Adrenal gland (tissue), 12 donors: ENCODE measurements around the gene ZDHHC14. TPM values are rescaled to one million over a fixed set of nuclear protein-coding genes. Genes with fewer than 3 reads are reported as not detected.
"Not testable (repeated sequence)": the region's sequence is repeated elsewhere in the genome, so short reads cannot be mapped to it uniquely, and the experiment has no call there.

ENCODE experiments used
- DNase-seq, 7 donors: peaks; one replicate each; pipeline ENCODE4 v3.0.0-alpha.2; 2019 to 2020
- H3K27ac ChIP-seq, 5 donors: fragments of 200-600 bp; sonication (generic) in 4 of 5; 1 replicate in 3 of 5; 2 replicates in 2 of 5; pipeline versions ENCODE4 v1.5.1 to v1.8.0; 2016 to 2020; ENCODE audit warnings: mild to moderate bottlenecking in 1 of 5
- H3K27me3 ChIP-seq: fragments of 200-600 bp; 2 replicates; pipeline ENCODE4 v1.8.0; 2021
- H3K36me3 ChIP-seq, 2 donors: fragments of 200-600 bp; replicated peaks in 1 of 2; 1 replicate in 1 of 2; 2 replicates in 1 of 2; pipeline versions ENCODE4 v1.5.1 to v1.8.0; 2018 to 2022
- H3K4me1 ChIP-seq, 2 donors: fragments of 200-600 bp; replicated peaks in 1 of 2; 1 replicate in 1 of 2; 2 replicates in 1 of 2; pipeline versions ENCODE4 v1.5.1 to v1.8.0; 2018 to 2021
- H3K4me3 ChIP-seq, 4 donors: fragments of 200-600 bp; sonication (generic) in 3 of 4; one replicate each; pipeline ENCODE4 v1.5.1; 2016 to 2018
- H3K9me3 ChIP-seq, 3 donors: fragments of 200-600 bp; sonication (generic) in 1 of 3; replicated peaks in 1 of 3; 1 replicate in 2 of 3; 2 replicates in 1 of 3; pipeline versions ENCODE4 v1.5.1 to v1.8.0; 2016 to 2021
- POLR2A ChIP-seq, 2 donors: fragments of 450-650 bp; IDR thresholded peaks; one replicate each; pipeline ENCODE4 v1.6.1; 2017; ENCODE audit warnings: antibody characterized with exemption in 2 of 2, mild to moderate bottlenecking in 2 of 2, moderate library complexity in 1 of 2
- WGBS, 4 donors: extraction: QIAGEN DNeasy Blood & Tissue Kit in 2 of 4; methylation state at CpG; one replicate each; pipeline versions ENCODE4 v1.1.5 to v1.1.7; 2013 to 2017; 5-methylcytosine and 5-hydroxymethylcytosine counted together
- intact Hi-C, 2 donors: fragments of 100-400 bp; cut with DNase I; formaldehyde crosslinking; loops; one replicate each; pipeline versions ENCODE4 v1.14.1 to v1.15.0; 2022 to 2023
- polyA plus RNA-seq, 3 donors: library from polyadenylated mRNA; stranded (reverse); fragments of 200-250 nt in 2 of 3; fragments of 350-450 nt in 1 of 3; fragmentation: Illumina TruSeq in 1 of 3; extraction: RNeasy Lipid Tissue Mini Kit (QIAGEN cat#74804) in 1 of 3; gene quantifications; one replicate each; pipeline ENCODE4 v1.2.3, GENCODE V29; 2013 to 2014
- total RNA-seq, 9 donors: library from RNA; depleted of rRNA in 4 of 9; stranded (reverse); fragments of >200 nt in 4 of 9; fragments of 120-200 nt in 1 of 9; fragmentation: NEBNext Ultra II Directional in 1 of 9; extraction: Animal tissue kit (Norgen Biotek cat#: 25700) in 1 of 9; gene quantifications; one replicate each; pipeline versions ENCODE4 v1.1.0 to v1.2.4, GENCODE V29; 2013 to 2023
- TF ChIP-seq, protein P1 (sequence below), 6 experiments: fragments of 450-650 bp in 4 of 6; fragments of 200-600 bp in 2 of 6; sonication (generic) in 1 of 6; IDR thresholded peaks; 1 replicate in 5 of 6; 2 replicates in 1 of 6; pipeline versions ENCODE4 v1.5.1 to v1.8.0; 2016 to 2021; ENCODE audit warnings: antibody characterized with exemption in 6 of 6, mild to moderate bottlenecking in 2 of 6, moderate library complexity in 1 of 6
- donor health status: healthy with polysubstance abuse.
- donor health status: Bipolar disorder and iron deficiency.
- donor health status: DM: yes; HTN: yes; CAD: no.
- donor health status: DM: no; HTN: no; CAD: no.
- donor health status: DM: no; HTN: no; CAD: no.
- donor health status: DM: yes; HTN: yes; CAD: no.

ZDHHC14 gene
- total and polyA plus RNA-seq, 12 donors, result 3.8 to 14.3 (median 8.8) TPM

DNA sequence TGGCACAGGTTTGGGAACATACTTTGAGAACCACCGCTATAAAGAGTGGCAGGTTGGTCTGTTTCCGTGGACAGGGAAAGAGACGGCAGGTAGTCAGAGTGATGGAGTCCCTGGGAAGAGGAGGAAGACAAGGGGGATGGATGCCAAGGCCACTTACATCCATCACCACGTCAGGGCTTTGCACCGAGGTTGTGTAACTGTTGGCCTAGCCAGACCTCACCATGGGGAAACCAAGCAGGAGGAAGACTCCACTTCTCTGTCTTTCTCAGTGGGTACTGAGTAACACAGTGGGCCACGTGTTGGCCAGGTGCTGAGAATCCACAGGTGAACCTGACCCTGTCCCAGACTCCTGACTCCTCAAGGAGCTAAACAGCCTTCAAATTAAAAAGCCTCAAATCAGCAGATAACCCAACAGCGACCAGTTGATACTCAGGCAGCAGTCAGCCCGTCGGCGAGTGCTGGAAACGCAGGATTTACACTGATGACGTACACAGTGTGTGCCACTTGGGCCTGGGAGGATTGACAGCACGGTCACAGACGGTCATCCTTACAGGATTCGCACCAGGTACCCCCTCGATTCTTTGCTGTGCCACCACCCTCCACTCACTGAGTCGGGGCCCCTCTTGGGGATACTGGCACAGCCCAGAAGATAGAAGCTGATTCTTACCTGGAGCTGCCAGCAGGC, 307.4 kb downstream of the ZDHHC14 start:
- Histone ChIP-seq H3K27me3 (no peaks in the 10 kb centered on the region), H3K27ac (no peak overlapping the region), H3K4me3 (no peak overlapping the region), H3K9me3 (no peaks in the 10 kb centered on the region), H3K36me3 (no peaks in the 10 kb centered on the region), H3K4me1 (no peaks in the 10 kb centered on the region)
- WGBS, 4 donors, result 73 to 76% (median 75%) methylated on average over 13 to 17 of the region's 17 CpGs
- no peak for DNase-seq
- TF ChIP-seq, protein P1, sequence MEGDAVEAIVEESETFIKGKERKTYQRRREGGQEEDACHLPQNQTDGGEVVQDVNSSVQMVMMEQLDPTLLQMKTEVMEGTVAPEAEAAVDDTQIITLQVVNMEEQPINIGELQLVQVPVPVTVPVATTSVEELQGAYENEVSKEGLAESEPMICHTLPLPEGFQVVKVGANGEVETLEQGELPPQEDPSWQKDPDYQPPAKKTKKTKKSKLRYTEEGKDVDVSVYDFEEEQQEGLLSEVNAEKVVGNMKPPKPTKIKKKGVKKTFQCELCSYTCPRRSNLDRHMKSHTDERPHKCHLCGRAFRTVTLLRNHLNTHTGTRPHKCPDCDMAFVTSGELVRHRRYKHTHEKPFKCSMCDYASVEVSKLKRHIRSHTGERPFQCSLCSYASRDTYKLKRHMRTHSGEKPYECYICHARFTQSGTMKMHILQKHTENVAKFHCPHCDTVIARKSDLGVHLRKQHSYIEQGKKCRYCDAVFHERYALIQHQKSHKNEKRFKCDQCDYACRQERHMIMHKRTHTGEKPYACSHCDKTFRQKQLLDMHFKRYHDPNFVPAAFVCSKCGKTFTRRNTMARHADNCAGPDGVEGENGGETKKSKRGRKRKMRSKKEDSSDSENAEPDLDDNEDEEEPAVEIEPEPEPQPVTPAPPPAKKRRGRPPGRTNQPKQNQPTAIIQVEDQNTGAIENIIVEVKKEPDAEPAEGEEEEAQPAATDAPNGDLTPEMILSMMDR (IDR thresholded peaks at IDR 0.05), result no peak
- TF ChIP-seq POLR2A (IDR thresholded peaks at IDR 0.05), result no peak
- intact Hi-C loops, result no loop called here

DNA sequence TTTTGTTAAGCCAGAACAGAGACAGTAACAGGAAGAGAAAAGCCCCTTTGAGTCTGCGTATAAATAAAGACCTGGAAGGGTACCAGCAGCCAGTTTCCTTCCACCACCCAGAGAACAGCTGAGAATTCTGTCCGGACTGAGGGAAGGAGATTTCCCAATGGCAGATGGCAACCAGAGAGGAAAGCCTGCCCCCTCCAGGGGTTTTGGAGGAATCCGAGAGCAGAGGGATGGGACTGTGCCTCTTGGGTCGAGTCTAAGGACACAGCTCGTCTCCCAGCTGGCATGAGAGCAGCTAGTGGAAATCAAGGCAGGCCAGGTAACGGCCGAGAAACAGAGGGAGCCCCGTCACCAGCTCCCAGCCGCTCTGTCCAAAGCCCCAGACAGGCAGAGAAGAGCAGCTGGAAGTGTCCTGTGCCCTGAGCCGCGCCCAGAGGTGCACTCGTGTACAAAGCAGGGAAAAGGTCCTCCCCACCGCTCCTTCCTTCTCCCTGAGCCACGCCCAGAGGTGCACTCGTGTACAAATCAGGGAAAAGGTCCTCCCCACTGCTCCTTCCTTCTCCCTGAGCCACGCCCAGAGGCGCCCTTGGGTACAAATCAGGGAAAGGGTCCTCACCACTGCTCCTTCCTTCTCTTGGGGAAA, 308.1 kb downstream of the ZDHHC14 start:
- 53 to 71% (median 62%) methylated on average over 12 to 17 of the region's 17 CpGs for WGBS, 4 donors
- TF ChIP-seq POLR2A (IDR thresholded peaks at IDR 0.05), result no peak
- TF ChIP-seq, protein P1 (IDR thresholded peaks at IDR 0.05), result peak in 1 of 6 experiments; percentile 11
- DNase-seq, result peak in 1 of 7 donors; percentile 55
- intact Hi-C loops, result no loop called here
- Histone ChIP-seq H3K9me3 (no peaks in the 10 kb centered on the region), H3K4me3 (no peak overlapping the region), H3K4me1 (no peaks in the 10 kb centered on the region), H3K36me3 (no peaks in the 10 kb centered on the region), H3K27me3 (no peaks in the 10 kb centered on the region), H3K27ac (no peak overlapping the region)

DNA sequence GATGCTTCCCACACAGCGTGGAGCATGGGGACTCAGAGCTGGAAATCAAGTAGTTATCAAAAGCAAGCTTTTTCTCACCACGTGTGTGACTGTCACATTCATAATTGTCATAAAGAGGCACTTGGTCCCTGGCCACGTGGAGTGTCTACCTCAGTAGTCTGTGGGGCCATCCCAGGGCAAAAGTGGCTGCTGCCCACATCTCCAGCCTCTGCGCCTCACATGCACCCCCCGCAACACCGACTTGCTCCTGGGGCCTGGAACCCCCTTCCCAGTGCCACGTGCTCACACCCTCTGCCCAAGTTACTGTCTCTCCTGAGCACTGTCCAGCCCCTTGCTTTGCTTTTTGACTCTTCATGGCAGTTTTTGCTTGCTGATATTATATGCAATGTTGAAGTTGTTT, 308.9 kb downstream of the ZDHHC14 start:
- intact Hi-C loops, result no loop called here
- WGBS, 4 donors, result 68 to 84% (median 80%) methylated on average over 7 of the region's 7 CpGs
- TF ChIP-seq POLR2A (IDR thresholded peaks at IDR 0.05), result no peak
- TF ChIP-seq, protein P1 (IDR thresholded peaks at IDR 0.05), result no peak

DNA sequence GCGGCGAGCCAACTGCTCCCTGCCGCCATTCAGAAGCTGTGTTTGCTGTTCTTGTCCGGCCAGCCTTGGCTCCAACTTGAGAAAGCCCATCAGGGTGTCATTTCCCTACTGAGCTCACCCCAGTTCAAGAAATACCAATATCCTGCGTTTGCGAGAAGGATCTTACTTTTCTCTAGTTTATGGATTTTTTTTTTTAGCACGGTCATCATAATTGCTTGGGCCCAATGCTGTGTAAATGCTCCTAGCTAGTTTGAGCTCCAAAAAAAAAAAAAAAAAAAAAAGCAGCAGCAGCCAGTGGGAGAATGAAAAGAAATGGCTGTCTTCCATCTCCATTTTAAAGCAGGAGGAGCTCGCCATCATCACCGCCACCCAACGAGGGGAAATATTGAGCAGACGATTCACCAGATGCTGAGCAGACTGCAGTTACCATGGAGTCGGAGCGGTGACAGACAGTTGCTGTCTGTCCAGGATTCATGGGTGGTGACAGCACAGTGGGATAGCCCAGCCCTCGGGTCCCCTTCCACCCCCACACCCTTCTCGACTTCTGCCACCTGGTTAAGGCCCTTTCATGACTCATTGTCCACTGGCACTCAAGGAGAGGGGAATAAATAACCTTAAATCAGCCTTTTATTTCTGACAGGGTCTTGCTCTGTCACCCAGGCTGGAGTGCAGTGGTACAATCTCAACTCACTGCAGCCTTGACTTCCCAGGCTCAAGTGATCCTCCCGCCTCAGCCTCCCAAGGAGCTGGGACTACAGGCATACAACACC, 309.6 kb downstream of the ZDHHC14 start:
- Histone ChIP-seq H3K36me3 (no peaks in the 10 kb centered on the region), H3K4me3 (no peak overlapping the region), H3K27me3 (no peaks in the 10 kb centered on the region), H3K9me3 (no peaks in the 10 kb centered on the region), H3K4me1 (no peaks in the 10 kb centered on the region), H3K27ac (no peak overlapping the region)
- WGBS, 4 donors, result 82 to 90% (median 85%) methylated on average over 16 of the region's 16 CpGs
- TF ChIP-seq POLR2A (IDR thresholded peaks at IDR 0.05), result no peak
- TF ChIP-seq, protein P1 (IDR thresholded peaks at IDR 0.05), result no peak
- intact Hi-C loops, result no loop called here
- DNase-seq, result no peak

More for the DNA sequence above, 308.9 kb downstream of the ZDHHC14 start:
- Histone ChIP-seq H3K4me1 (no peaks in the 10 kb centered on the region), H3K4me3 (no peak overlapping the region), H3K27me3 (no peaks in the 10 kb centered on the region), H3K9me3 (no peaks in the 10 kb centered on the region), H3K36me3 (no peaks in the 10 kb centered on the region), H3K27ac (no peak overlapping the region)
- no peak for DNase-seq

DNA sequence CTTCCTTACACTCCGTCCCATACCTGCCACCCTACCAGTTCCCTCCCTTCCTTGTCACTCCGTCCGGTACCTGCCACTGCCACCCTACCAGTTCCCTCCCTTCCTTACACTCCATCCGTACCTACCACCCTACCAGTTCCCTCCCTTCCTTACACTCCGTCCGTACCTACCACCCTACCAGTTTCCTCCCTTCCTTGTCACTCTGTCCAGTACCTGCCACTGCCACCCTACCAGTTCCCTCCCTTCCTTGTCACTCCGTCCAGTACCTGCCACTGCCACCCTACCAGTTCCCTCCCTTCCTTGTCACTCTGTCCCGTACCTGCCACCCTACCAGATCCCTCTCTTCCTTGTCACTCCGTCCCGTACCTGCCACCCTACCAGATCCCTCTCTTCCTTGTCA, 310.6 kb downstream of the ZDHHC14 start:
- intact Hi-C loops, H3K27ac ChIP-seq, H3K9me3 ChIP-seq, H3K4me3 ChIP-seq, DNase-seq, H3K27me3 ChIP-seq, H3K4me1 ChIP-seq, H3K36me3 ChIP-seq: not testable (repeated sequence)
- WGBS, 4 donors, result 84 to 91% (median 87%) methylated on average over 10 of the region's 10 CpGs
